ENCODE data around the gene ACO1.

DNA sequence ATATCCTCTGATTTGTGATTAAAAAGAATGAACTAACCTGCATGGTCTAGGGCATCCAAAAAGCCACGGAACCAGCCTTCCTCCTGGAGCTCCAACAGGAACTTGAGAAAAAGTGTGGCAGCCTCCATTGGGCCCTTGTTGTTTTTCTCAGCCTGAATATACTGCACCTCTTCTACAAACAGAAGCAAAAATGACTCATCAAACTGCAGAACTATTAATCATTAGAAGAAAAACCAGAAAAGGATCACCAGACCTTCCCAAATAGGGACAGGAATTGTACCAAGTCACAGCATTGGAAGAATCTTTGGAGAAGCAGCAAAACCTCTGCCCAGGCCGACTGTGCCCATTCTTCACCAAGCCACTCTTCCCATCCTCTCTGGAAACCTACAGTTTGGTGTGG lies 116.3 kb downstream of the ACO1 start:
- TF ChIP-seq, protein P1, sequence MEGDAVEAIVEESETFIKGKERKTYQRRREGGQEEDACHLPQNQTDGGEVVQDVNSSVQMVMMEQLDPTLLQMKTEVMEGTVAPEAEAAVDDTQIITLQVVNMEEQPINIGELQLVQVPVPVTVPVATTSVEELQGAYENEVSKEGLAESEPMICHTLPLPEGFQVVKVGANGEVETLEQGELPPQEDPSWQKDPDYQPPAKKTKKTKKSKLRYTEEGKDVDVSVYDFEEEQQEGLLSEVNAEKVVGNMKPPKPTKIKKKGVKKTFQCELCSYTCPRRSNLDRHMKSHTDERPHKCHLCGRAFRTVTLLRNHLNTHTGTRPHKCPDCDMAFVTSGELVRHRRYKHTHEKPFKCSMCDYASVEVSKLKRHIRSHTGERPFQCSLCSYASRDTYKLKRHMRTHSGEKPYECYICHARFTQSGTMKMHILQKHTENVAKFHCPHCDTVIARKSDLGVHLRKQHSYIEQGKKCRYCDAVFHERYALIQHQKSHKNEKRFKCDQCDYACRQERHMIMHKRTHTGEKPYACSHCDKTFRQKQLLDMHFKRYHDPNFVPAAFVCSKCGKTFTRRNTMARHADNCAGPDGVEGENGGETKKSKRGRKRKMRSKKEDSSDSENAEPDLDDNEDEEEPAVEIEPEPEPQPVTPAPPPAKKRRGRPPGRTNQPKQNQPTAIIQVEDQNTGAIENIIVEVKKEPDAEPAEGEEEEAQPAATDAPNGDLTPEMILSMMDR (IDR thresholded peaks at IDR 0.05) = no peak
- TF ChIP-seq POLR2AphosphoS5 (IDR thresholded peaks at IDR 0.05) = no peak
